ENCODE data around the gene SPIN2B. TPM values are rescaled to one million over a fixed set of nuclear protein-coding genes. Genes with fewer than 3 reads are reported as not detected.
"Not testable (repeated sequence)": the region's sequence is repeated elsewhere in the genome, so short reads cannot be mapped to it uniquely, and the experiment has no call there.

SPIN2B gene
- total RNA-seq, 1 donor from 2014 or later: 20.3 TPM

GRCh38 chrX:57132046-57132445 lies 10.7 kb upstream of the SPIN2B start:
- Mint-ChIP-seq H3K4me1 (ENCODE audit: low read depth) (no peaks in the 10 kb centered on the region), H3K9me3 (ENCODE audit: low read depth) (peaks cover 11% of the 10 kb centered on the region), H3K27me3 (no peaks in the 10 kb centered on the region), H3K27ac (no peak overlapping the region), H3K36me3 (ENCODE audit: insufficient read depth) (peaks cover 6% of the 10 kb centered on the region), H3K4me3 (ENCODE audit: low read depth) (no peak overlapping the region)
- TF ChIP-seq CTCF (IDR thresholded peaks at IDR 0.05; ENCODE audit: unreplicated experiment): no peak
- DNase-seq (ENCODE audit: low spot score, unreplicated experiment): no peak

GRCh38 chrX:57121816-57122215 lies 468 bp upstream of the SPIN2B start:
- H3K36me3 Mint-ChIP-seq (ENCODE audit: insufficient read depth): peaks cover 2% of the 10 kb centered on the region
- peak overlapping the region; percentile 94 for H3K4me3 Mint-ChIP-seq (ENCODE audit: low read depth)
- H3K9me3 Mint-ChIP-seq (ENCODE audit: low read depth): peaks cover 14% of the 10 kb centered on the region
- DNase-seq (ENCODE audit: low spot score, unreplicated experiment): no peak
- peak overlapping the region; percentile 98 for H3K27ac Mint-ChIP-seq
- peaks cover 1% of the 10 kb centered on the region for H3K4me1 Mint-ChIP-seq (ENCODE audit: low read depth)
- no peaks in the 10 kb centered on the region for H3K27me3 Mint-ChIP-seq
- TF ChIP-seq CTCF (IDR thresholded peaks at IDR 0.05; ENCODE audit: unreplicated experiment): no peak

- DNase-seq (ENCODE audit: low spot score, unreplicated experiment); H3K4me1 Mint-ChIP-seq (ENCODE audit: low read depth); H3K36me3 Mint-ChIP-seq (ENCODE audit: insufficient read depth): not testable (repeated sequence)
These were observed 658 bp downstream of the SPIN2B start for GRCh38 chrX:57120619-57121161.

GRCh38 chrX:57119416-57119815 lies 1.9 kb downstream of the SPIN2B start:
- Mint-ChIP-seq H3K4me3 (ENCODE audit: low read depth) (no peak overlapping the region), H3K36me3 (ENCODE audit: insufficient read depth) (peaks cover 4% of the 10 kb centered on the region)

More at GRCh38 chrX:57120619-57121161, 658 bp downstream of the SPIN2B start:
- Mint-ChIP-seq H3K9me3 (ENCODE audit: low read depth) (peaks cover 14% of the 10 kb centered on the region), H3K4me3 (ENCODE audit: low read depth) (peak overlapping the region; percentile 94), H3K27ac (peak overlapping the region; percentile 98)
- H3K27me3 Mint-ChIP-seq: not testable (repeated sequence)

GRCh38 chrX:57117566-57117965 lies 3.8 kb downstream of the SPIN2B start:
- not testable (repeated sequence) for H3K27me3 Mint-ChIP-seq; H3K36me3 Mint-ChIP-seq (ENCODE audit: insufficient read depth)
- H3K27ac Mint-ChIP-seq: peak overlapping the region; percentile 22

More at GRCh38 chrX:57119416-57119815, 1.9 kb downstream of the SPIN2B start:
- H3K9me3 Mint-ChIP-seq (ENCODE audit: low read depth): peaks cover 9% of the 10 kb centered on the region
- H3K27ac Mint-ChIP-seq: no peak overlapping the region
- no peaks in the 10 kb centered on the region for H3K27me3 Mint-ChIP-seq
- H3K4me1 Mint-ChIP-seq (ENCODE audit: low read depth): peaks cover 1% of the 10 kb centered on the region
- TF ChIP-seq CTCF (IDR thresholded peaks at IDR 0.05; ENCODE audit: unreplicated experiment): no peak
- DNase-seq (ENCODE audit: low spot score, unreplicated experiment): no peak

GRCh38 chrX:57104921-57105398 lies 16.4 kb downstream of the SPIN2B start:
- no peak for TF ChIP-seq CTCF (IDR thresholded peaks at IDR 0.05; ENCODE audit: unreplicated experiment)
- H3K27ac Mint-ChIP-seq: no peak overlapping the region
- H3K9me3 Mint-ChIP-seq (ENCODE audit: low read depth): peaks cover 20% of the 10 kb centered on the region
- H3K36me3 Mint-ChIP-seq (ENCODE audit: insufficient read depth): peaks cover 19% of the 10 kb centered on the region
- H3K4me1 Mint-ChIP-seq (ENCODE audit: low read depth): peaks cover 2% of the 10 kb centered on the region
- no peaks in the 10 kb centered on the region for H3K27me3 Mint-ChIP-seq
- DNase-seq (ENCODE audit: low spot score, unreplicated experiment): no peak
- H3K4me3 Mint-ChIP-seq (ENCODE audit: low read depth): no peak overlapping the region

More at GRCh38 chrX:57117566-57117965, 3.8 kb downstream of the SPIN2B start:
- not testable (repeated sequence) for H3K9me3 Mint-ChIP-seq (ENCODE audit: low read depth); DNase-seq (ENCODE audit: low spot score, unreplicated experiment); H3K4me1 Mint-ChIP-seq (ENCODE audit: low read depth); H3K4me3 Mint-ChIP-seq (ENCODE audit: low read depth)

Data from progenitor cell of endocrine pancreas (in vitro differentiated cells).